Lower leg skin (tissue), 3 donors: ENCODE results near the gene ABLIM3.

Experiments
- POLR2A ChIP-seq, 2 donors: fragments of 450-650 bp; IDR thresholded peaks; one replicate each; pipeline ENCODE4 v1.6.1; 2016 to 2017; ENCODE audit warnings: antibody characterized with exemption in 2 of 2, mild to moderate bottlenecking in 1 of 2, moderate library complexity in 1 of 2
- TF ChIP-seq, protein P1 (sequence below), 3 donors: fragments of 450-650 bp; IDR thresholded peaks; one replicate each; pipeline ENCODE4 v1.5.1; 2016; ENCODE audit warnings: antibody characterized with exemption in 3 of 3, mild to moderate bottlenecking in 3 of 3, moderate library complexity in 2 of 3

DNA sequence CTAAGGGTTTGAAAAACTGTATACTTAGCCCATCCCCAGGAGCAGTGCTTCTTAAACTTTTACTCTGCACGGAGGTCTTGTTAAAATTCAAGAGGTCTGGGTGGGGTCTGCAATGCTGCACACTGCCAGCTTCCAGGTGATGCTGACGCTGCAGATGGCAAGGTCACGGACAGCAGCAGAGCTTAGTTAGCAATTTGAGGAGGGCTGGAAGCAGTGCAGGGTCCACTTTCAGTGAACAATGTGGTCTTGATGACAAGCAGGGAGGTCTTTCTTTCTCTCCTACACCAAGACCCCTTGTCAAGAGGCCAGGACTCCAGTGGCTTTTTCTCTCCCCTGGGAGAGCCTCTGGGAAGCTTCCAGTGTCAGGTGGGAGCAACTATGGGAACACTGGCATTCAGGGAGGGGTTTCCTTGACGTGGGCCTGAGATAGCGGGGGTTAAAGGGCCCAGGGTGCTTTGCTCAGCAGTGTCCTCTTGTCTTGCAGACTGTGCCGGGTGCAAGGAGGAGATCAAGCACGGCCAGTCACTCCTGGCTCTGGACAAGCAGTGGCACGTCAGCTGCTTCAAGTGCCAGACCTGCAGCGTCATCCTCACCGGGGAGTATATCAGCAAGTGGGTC, 65.3 kb downstream of the ABLIM3 start:
- TF ChIP-seq POLR2A (IDR thresholded peaks at IDR 0.05) = no peak
- TF ChIP-seq, protein P1, sequence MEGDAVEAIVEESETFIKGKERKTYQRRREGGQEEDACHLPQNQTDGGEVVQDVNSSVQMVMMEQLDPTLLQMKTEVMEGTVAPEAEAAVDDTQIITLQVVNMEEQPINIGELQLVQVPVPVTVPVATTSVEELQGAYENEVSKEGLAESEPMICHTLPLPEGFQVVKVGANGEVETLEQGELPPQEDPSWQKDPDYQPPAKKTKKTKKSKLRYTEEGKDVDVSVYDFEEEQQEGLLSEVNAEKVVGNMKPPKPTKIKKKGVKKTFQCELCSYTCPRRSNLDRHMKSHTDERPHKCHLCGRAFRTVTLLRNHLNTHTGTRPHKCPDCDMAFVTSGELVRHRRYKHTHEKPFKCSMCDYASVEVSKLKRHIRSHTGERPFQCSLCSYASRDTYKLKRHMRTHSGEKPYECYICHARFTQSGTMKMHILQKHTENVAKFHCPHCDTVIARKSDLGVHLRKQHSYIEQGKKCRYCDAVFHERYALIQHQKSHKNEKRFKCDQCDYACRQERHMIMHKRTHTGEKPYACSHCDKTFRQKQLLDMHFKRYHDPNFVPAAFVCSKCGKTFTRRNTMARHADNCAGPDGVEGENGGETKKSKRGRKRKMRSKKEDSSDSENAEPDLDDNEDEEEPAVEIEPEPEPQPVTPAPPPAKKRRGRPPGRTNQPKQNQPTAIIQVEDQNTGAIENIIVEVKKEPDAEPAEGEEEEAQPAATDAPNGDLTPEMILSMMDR (IDR thresholded peaks at IDR 0.05) = no peak
